HEK293 (cell line): ENCODE data around the gene TIMM9.

Experiments used
- CTCF ChIA-PET: fragments of 350-600 bp; formaldehyde crosslinking; extraction: SDS; loops from one replicate; lab custom pipeline; 2021; ENCODE audit warnings: antibody characterized with exemption; lab: Yijun Ruan, JAX
- POLR2A ChIA-PET: fragments of 300-600 bp; formaldehyde crosslinking; extraction: SDS; loops from one replicate; lab custom pipeline; 2020; ENCODE audit warnings: antibody characterized with exemption, inconsistent platforms; lab: Yijun Ruan, JAX
- H3K27ac ChIP-seq: fragments of 200-500 bp; sonication (Bioruptor generic); 2 replicates; pipeline ENCODE4 v1.5.1; 2014; ENCODE audit warnings: low read depth, low read length, control low read depth, inconsistent platforms; ENCODE audit errors: extremely low read depth
- H3K36me3 ChIP-seq, 2 experiments: fragments of 200-500 bp in 1 of 2; sonication (Bioruptor generic) in 1 of 2; 1 replicate in 1 of 2; 2 replicates in 1 of 2; pipeline ENCODE4 v1.5.1; 2014 to 2017; ENCODE audit warnings: inconsistent platforms in 2 of 2, low read length in 2 of 2; ENCODE audit not compliant: control insufficient read depth in 2 of 2, insufficient read depth in 1 of 2
- H3K4me1 ChIP-seq: fragments of 200-500 bp; sonication (Bioruptor generic); 2 replicates; pipeline ENCODE4 v1.5.1; 2014; ENCODE audit warnings: mild to moderate bottlenecking, low read length, inconsistent platforms; ENCODE audit not compliant: control insufficient read depth, insufficient read depth
- H3K4me3 ChIP-seq: 2 replicates; pipeline ENCODE4 v1.5.1; 2011; ENCODE audit warnings: low read depth, mild to moderate bottlenecking, control low read depth, low read length, moderate library complexity
- H3K9me3 ChIP-seq: fragments of 200-500 bp; sonication (Bioruptor generic); 2 replicates; pipeline ENCODE4 v1.5.1; 2014; ENCODE audit warnings: low read depth, low read length, inconsistent platforms; ENCODE audit not compliant: control insufficient read depth, insufficient read depth
- ATF2 ChIP-seq: fragments of 450-650 bp; formaldehyde crosslinking; IDR thresholded peaks from 2 replicates; pipeline ENCODE4 v1.5.1; 2016; ENCODE audit warnings: missing biosample characterization, missing genetic modification characterization, low read depth
- HOXA7 ChIP-seq: sonication (generic); formaldehyde crosslinking; IDR thresholded peaks from 2 replicates; pipeline ENCODE4 v1.8.1; 2022; ENCODE audit warnings: missing genetic modification reagents, borderline replicate concordance
- KLF9 ChIP-seq: fragments of 450-650 bp; formaldehyde crosslinking; IDR thresholded peaks from 2 replicates; pipeline ENCODE4 v1.5.1; 2016; ENCODE audit warnings: missing biosample characterization, missing genetic modification characterization, low read depth
- SCRT2 ChIP-seq: fragments of 450-650 bp; formaldehyde crosslinking; IDR thresholded peaks from 2 replicates; pipeline ENCODE4 v1.5.1; 2016; ENCODE audit warnings: missing biosample characterization, missing genetic modification characterization
- ZBTB10 ChIP-seq: fragments of 450-650 bp; formaldehyde crosslinking; IDR thresholded peaks from 2 replicates; pipeline ENCODE4 v1.5.1; 2016; ENCODE audit warnings: missing biosample characterization, missing genetic modification characterization
- ZBTB7A ChIP-seq: fragments of 450-650 bp; formaldehyde crosslinking; IDR thresholded peaks from 2 replicates; pipeline ENCODE4 v1.5.1; 2016; ENCODE audit warnings: low read depth, missing biosample characterization, missing genetic modification characterization
- ZFP3 ChIP-seq: fragments of 450-650 bp; formaldehyde crosslinking; IDR thresholded peaks from 2 replicates; pipeline ENCODE4 v1.5.1; 2016; ENCODE audit warnings: low read depth, missing biosample characterization, missing genetic modification characterization
- ZFP41 ChIP-seq: fragments of 450-650 bp; formaldehyde crosslinking; IDR thresholded peaks from 2 replicates; pipeline ENCODE4 v1.5.1; 2016; ENCODE audit warnings: missing biosample characterization, missing genetic modification characterization, borderline replicate concordance
- ZNF148 ChIP-seq: fragments of 450-650 bp; formaldehyde crosslinking; IDR thresholded peaks from 2 replicates; pipeline ENCODE4 v1.5.0; 2017; ENCODE audit warnings: missing biosample characterization, missing genetic modification characterization, borderline replicate concordance
- ZNF221 ChIP-seq: fragments of 450-650 bp; formaldehyde crosslinking; IDR thresholded peaks from 2 replicates; pipeline ENCODE4 v1.5.1; 2017; ENCODE audit warnings: missing biosample characterization, missing genetic modification characterization, borderline replicate concordance
- ZNF223 ChIP-seq: fragments of 450-650 bp; formaldehyde crosslinking; IDR thresholded peaks from 2 replicates; pipeline ENCODE4 v1.5.1; 2016; ENCODE audit warnings: missing biosample characterization, missing genetic modification characterization
- ZNF311 ChIP-seq: fragments of 450-650 bp; formaldehyde crosslinking; IDR thresholded peaks from 2 replicates; pipeline ENCODE4 v1.5.1; 2017; ENCODE audit warnings: missing biosample characterization, missing genetic modification characterization, borderline replicate concordance
- ZNF362 ChIP-seq: fragments of 450-650 bp; formaldehyde crosslinking; IDR thresholded peaks from 2 replicates; pipeline ENCODE4 v1.5.1; 2016; ENCODE audit warnings: missing biosample characterization, missing genetic modification characterization
- ZNF549 ChIP-seq: fragments of 450-650 bp; IDR thresholded peaks from 2 replicates; pipeline ENCODE4 v1.5.1; 2018; ENCODE audit warnings: missing biosample characterization, missing genetic modification characterization, mild to moderate bottlenecking, inconsistent platforms, moderate library complexity
- ZNF670 ChIP-seq: fragments of 450-650 bp; formaldehyde crosslinking; IDR thresholded peaks from 2 replicates; pipeline ENCODE4 v1.5.1; 2016; ENCODE audit warnings: missing biosample characterization, missing genetic modification characterization, low read depth
- ZNF776 ChIP-seq: fragments of 450-650 bp; formaldehyde crosslinking; IDR thresholded peaks from 2 replicates; pipeline ENCODE4 v1.5.0; 2017; ENCODE audit warnings: missing biosample characterization, missing genetic modification characterization, borderline replicate concordance
- ZNF843 ChIP-seq: fragments of 450-650 bp; formaldehyde crosslinking; IDR thresholded peaks from 2 replicates; pipeline ENCODE4 v1.5.1; 2016; ENCODE audit warnings: missing biosample characterization, missing genetic modification characterization
- ZXDB ChIP-seq: fragments of 450-650 bp; formaldehyde crosslinking; IDR thresholded peaks from 2 replicates; pipeline ENCODE4 v1.5.1; 2016; ENCODE audit warnings: missing biosample characterization, missing genetic modification characterization

TIMM9 gene

GRCh38 chr14:58376791-58377190, 50.5 kb downstream of the TIMM9 start:
- H3K4me1 ChIP-seq = no peaks in the 10 kb centered on the region
- H3K36me3 ChIP-seq = peaks cover 29 to 46% of the 10 kb centered on the region in 2 experiments
- ChIA-PET CTCF (no interaction called here), POLR2A (no interaction called here)
- H3K4me3 ChIP-seq = no peak overlapping the region
- no peaks in the 10 kb centered on the region for H3K9me3 ChIP-seq
- TF ChIP-seq ZNF362 (no peak), ZNF843 (tag by site-specific recombination) (no peak), ZBTB10 (tag by site-specific recombination) (no peak), SCRT2 (tag by site-specific recombination) (no peak), ZNF311 (tag by site-specific recombination) (no peak), ZNF670 (no peak), ZFP3 (tag by site-specific recombination) (no peak), ZNF148 (tag by site-specific recombination) (no peak), ZNF776 (tag by site-specific recombination) (no peak), ZNF223 (tag by site-specific recombination) (no peak), HOXA7 (no peak), ZXDB (tag by site-specific recombination) (no peak), ZNF549 (no peak), ZNF221 (tag by site-specific recombination) (no peak), KLF9 (no peak), ATF2 (no peak), ZBTB7A (no peak)
- H3K27ac ChIP-seq = no peak overlapping the region

GRCh38 chr14:58368956-58369355, 58.4 kb downstream of the TIMM9 start:
- CTCF ChIA-PET = no interaction called here

More at GRCh38 chr14:58368956-58369355, 58.4 kb downstream of the TIMM9 start:
- Histone ChIP-seq H3K27ac (no peak overlapping the region), H3K4me3 (no peak overlapping the region), H3K4me1 (no peaks in the 10 kb centered on the region), H3K9me3 (no peaks in the 10 kb centered on the region), H3K36me3 (peaks cover 60 to 64% of the 10 kb centered on the region in 2 experiments)
- no peak for TF ChIP-seq ZFP41 (tag by site-specific recombination)
- POLR2A ChIA-PET = no interaction called here
